GM18951 (cell line): ENCODE results near the gene GNA14.
"Not testable (repeated sequence)": the region's sequence is repeated elsewhere in the genome, so short reads cannot be mapped to it uniquely, and the experiment has no call there.

ENCODE experiments used
- POLR2A ChIP-seq: IDR thresholded peaks from 4 replicates; pipeline ENCODE4 v1.6.1; 2011; ENCODE audit warnings: mild to moderate bottlenecking; ENCODE audit not compliant: insufficient read length, insufficient read depth; ENCODE audit errors: extremely low read depth
- in situ Hi-C: fragments of 300-500 bp; cut with MboI; formaldehyde crosslinking; loops from one replicate; pipeline ENCODE4 v1.12.0; 2022; ENCODE audit warnings: low sequenced_read_pairs, mixed read lengths, inconsistent platforms; ENCODE audit not compliant: unreplicated experiment

Gene GNA14

DNA sequence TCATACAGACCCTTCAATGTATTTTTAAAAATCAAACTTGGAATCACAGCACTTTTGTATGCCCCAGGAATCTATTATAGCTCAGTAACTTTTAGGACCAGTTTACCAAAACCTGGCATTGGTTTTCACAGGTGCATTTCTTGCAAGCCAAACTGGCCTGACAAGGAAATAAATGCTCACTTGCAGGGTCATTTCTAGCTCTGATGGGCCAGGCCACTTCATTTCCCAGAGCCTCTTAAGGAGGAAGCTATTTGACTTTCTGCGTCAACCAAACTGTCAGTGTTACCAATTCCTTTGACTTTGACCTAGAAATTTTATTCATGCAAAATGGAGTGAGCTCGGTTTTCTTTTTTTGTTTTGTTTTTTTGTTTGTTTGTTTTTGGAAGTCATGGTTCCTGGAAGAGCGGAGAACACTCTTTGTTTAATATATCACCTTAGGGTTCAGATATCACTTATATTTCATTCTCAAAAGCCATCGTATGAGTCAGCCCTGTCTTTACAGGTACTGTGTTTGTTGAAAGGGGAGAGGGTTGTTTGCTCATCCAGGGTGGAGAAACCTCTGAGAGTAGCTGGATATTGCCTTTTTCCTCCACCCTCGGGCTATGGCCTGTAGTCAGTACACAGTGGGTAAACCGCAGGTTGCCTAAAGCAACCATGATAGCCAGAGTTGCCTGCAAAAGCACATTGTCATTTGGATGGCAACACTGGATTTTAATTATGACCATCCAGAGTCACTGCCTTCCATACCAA is 58.9 kb downstream of the GNA14 start:
- no peak for TF ChIP-seq POLR2A
- in situ Hi-C loops, result no loop called here

DNA sequence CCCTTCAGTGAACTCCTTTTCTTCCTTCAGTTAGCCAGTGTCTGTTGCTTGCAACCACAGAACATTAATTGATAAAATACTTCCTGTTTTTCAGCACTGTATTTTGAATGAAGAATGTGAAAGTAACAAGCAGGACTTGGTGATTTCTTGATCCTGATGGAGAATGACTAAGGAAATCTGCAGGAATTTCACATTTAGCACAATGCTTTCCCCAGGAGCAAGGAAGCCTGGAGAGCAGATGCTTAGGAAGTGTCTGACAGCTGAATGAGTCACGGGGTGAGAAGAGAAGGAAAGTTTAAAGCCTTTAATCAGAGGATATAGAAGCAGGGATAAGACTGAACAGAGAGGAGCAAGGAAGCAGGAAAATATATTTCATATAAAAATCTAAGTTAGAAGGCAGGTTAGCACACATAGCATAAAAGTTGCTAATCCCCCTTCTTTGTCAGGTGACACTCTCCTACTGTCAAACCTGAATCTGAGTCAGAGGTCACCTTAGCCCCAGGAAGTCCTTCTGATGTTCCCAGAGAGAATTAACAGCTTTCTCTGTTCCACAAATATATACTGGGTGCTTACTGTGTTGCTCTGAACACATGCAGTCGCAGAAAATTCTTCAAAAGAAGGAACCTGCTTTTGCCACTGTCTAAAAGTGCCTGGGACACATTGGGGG is 59.7 kb downstream of the GNA14 start:
- no peak for TF ChIP-seq POLR2A
- in situ Hi-C loops, result no loop called here

DNA sequence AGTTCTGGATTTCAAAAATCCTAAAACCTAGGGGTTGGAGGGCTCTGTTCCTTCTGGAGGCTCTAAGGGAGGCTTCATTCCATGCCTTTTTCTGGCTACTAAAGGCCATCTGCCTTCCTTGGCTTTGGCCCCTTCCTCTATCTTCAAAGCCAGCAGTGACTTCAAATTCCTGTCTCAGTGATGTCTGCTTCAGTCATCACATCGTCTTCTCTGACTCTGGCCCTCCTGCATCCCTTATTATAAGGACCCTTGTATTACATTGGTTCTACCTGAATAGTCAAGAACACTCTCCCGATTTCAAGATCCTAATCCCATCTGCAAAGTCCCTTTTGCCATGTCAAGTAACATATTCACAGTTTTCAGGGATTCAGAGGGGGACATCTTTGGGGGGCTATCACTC is 60.3 kb downstream of the GNA14 start:
- in situ Hi-C loops, result no loop called here
- TF ChIP-seq POLR2A, result no peak

DNA sequence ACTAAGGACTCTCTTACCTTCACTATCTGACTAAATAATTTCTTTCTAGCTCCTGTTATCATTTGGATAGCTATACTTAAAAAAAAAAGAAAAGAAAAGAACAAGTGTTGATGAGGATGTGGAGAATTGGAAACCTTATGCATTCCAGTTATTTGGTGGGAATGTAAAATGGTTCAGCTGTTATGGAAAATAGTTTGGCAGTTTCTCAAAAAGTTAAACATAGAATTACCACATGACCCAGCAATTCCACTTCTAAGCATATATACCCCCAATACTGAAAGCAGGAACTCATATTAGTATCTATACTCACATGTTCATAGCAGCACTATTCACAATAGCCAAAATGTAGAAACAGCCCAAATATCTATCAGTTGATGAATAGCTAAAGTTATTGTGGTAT is 61.1 kb downstream of the GNA14 start:
- no peak for TF ChIP-seq POLR2A
- in situ Hi-C loops, result no loop called here

DNA sequence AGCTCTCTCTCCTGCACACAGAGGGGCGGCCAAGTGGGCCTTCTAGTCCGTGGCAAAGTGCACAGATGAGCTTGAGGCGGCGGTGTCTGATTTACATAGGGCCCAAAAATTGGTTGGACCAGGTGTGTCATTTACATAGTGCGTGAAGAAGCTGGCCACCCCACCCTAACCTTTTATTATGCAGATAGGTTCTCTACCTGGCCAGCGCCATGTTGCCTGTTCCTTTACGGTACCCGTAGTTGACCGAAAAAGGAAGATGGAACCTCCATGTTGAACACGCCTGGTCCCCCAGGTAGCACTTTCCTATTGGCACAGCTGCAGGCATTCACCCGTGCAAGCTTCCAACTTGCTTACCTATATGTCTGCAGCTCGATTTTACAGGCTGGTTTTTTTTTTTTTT is 61.5 kb downstream of the GNA14 start:
- in situ Hi-C loops, result no loop called here
- no peak for TF ChIP-seq POLR2A

DNA sequence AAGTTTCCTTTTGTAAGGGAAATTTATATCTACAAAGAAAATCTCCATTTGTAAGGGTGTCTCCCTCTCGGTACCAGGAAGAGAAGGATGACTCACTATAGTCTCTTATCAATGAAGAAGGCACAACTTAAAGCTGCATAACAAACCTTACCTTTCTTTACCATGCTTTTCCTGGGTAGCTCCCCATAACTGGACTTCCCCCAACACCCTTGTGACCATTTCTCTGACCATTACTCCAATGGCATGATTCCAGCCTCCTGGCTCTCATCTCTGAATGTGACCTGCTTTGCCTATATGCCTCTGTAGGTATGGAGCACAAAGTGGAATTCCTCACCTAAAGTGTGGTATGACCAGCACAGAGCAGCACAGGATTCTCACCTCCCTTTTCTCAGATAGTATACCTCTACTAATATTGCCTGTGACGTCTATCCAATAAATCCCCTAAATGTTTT is 62.8 kb downstream of the GNA14 start:
- in situ Hi-C loops, result no loop called here
- TF ChIP-seq POLR2A, result no peak

DNA sequence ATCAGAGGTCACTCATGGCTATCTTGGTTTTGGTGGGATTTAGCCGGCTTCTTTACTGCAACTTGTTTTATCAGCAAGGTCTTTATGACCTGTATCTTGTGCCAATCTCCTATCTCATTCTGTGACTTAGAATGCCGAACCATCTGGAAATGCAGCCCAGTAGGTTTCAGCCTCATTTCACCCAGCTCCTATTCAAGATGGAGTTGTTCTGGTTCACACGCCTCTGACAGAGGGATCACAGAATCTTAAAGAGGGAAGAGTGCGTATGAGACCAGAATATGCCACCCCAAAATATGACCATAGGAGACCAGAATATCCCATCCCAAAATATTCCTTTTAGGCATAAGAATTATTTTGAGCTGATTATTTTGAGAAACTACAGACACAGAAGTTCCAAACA is 63.2 kb downstream of the GNA14 start:
- in situ Hi-C loops, result not testable (repeated sequence)

DNA sequence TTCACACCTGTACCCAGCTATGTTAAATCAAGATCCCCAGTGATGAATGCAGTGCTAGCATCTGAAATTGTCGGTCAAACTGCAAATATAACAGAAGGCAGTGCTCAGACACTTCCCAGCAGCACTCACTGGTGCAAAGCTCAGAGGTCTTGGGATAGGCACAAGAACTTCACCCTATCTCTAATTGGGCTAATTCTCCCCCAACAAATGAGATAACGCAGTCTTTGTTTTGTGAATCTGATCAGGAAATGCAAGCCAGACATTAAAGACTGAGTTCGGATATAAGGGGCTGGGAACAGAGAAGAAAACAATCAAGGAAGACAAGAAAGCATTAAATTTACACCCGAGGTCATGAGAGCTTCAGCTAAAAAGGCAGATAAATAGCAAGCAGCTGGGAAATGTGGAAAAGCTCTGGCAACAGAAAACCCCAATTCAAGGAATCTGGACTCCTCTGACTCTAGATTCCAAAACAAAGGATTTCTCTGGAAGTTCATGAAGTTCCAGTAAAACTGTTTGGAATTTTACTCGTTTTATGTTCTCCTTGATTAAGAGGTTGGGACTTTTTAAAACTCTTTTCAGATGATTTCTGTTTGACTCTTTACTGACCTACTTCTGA is 65.1 kb downstream of the GNA14 start:
- in situ Hi-C loops, result no loop called here

DNA sequence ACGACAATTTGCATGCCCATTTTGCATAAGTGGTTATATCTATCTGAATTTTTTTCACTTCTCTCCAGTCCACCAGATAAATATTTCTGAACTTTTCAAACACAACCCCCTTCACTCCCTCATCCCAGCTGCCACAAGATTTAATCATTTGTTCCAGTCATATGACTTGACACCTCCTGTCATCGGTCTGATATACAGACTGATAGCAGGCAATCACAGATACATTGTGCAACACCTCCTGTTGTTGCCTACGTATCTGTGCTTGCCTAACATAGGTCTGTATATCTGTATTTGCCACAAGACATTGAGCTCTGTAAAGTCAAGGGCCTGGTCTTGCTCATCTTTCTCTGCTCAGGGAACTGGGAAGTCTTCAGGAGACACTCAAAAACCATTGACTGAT is 65.6 kb downstream of the GNA14 start:
- no peak for TF ChIP-seq POLR2A
- in situ Hi-C loops, result no loop called here

More for the DNA sequence above, 65.1 kb downstream of the GNA14 start:
- no peak for TF ChIP-seq POLR2A

DNA sequence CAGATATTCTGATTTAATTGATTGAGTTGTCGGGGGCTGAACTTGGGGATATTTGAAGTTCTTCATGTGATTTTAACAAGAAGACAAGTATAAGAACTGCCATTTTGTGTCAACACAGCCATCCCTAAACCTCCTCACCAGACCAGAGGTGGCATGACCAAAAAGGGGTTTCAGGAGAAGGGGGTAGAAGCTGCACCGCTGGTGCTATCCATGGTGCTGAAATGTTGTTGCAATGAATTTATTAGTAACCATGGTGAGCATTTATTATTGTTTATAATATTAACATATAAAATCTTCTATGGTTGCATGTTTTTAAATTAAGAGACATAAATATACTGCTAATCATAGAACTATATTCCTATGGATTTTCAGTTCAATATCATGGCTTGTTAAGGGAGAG is 72.3 kb downstream of the GNA14 start:
- in situ Hi-C loops, result no loop called here

DNA sequence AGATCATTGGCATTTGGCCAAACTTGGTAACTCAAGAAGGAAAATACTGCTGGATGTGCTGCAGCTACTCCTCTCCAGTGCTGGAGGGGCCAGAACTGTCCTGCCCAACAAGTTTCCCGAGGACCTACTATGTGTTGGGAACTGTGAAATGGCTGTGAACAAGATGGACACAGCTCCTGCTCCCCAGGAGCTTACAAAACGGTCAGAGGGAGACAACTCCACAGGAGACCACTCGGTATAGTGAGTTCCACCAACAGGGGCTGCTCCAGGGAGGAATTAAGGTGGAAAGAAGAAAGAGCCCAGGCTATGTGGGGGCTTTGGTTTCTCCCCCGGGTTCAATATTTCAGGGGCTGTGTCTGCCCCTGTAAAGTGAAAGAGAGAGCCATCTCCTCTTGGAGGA is 78.8 kb downstream of the GNA14 start:
- in situ Hi-C loops, result no loop called here
- TF ChIP-seq POLR2A, result no peak

More for the DNA sequence above, 72.3 kb downstream of the GNA14 start:
- no peak for TF ChIP-seq POLR2A

DNA sequence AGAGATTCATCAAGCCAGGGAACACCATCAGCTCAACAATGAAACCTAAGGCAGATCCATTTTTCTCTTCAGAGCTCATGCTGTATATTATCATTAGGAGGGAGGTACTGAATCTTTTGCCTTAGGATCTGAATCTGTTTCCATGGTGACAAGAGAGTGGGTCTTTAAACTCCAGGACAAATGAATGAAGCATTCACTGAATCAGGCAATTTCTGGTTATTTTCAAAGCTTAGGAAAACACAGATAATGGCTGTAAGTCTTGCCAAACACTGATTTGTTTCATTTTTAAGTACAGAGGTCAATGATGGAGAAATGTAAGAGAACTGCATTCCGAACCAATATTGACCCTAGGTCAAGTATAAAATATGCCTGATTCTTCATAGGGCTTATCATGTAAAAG is 84.9 kb downstream of the GNA14 start:
- no peak for TF ChIP-seq POLR2A
- in situ Hi-C loops, result no loop called here

DNA sequence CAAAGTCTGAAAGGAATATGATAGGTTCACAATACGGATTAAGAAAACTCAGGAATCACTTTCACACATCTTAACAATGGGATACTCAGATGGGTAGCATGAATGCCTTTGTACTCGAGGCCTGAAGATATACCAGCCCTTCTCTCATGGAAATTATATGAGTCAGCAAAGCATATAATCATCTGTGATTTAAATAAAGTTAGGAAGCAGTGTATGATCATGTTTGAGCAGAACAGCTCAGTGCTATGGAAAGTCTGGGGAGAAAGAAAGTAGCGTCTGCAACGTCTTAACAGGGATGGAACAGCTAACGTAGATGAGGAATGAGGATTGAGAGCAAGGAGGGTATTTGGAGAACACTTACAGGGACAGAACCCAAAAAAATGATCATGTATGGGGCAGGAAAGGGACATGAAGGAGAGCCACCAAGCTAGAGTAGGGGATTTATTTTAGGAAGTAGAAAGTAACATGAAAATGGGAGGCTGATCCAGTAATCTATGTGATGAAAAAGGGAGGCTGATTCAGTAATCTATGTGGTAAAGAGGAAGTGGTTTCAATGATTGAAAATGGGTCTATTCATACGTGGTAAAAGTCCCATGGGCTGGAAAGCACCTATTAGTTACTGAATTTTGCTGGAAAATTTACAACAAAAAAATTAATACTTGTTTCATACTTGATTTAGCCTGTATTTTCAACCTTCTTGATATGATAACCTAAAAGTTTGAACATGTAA is 85.9 kb downstream of the GNA14 start:
- in situ Hi-C loops, result no loop called here
- TF ChIP-seq POLR2A, result no peak
